Kidney tubule cell (primary cell): ENCODE data around the gene WDR88.
"Not testable (repeated sequence)": the region's sequence is repeated elsewhere in the genome, so short reads cannot be mapped to it uniquely, and the experiment has no call there.

Experiments used
- DNase-seq: peaks from one replicate; pipeline ENCODE4 v3.0.0-alpha.2; 2018; ENCODE audit warnings: low spot score

Gene WDR88, protein sequence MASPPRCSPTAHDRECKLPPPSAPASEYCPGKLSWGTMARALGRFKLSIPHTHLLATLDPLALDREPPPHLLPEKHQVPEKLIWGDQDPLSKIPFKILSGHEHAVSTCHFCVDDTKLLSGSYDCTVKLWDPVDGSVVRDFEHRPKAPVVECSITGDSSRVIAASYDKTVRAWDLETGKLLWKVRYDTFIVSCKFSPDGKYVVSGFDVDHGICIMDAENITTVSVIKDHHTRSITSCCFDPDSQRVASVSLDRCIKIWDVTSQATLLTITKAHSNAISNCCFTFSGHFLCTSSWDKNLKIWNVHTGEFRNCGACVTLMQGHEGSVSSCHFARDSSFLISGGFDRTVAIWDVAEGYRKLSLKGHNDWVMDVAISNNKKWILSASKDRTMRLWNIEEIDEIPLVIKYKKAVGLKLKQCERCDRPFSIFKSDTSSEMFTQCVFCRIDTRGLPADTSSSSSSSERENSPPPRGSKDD

DNA sequence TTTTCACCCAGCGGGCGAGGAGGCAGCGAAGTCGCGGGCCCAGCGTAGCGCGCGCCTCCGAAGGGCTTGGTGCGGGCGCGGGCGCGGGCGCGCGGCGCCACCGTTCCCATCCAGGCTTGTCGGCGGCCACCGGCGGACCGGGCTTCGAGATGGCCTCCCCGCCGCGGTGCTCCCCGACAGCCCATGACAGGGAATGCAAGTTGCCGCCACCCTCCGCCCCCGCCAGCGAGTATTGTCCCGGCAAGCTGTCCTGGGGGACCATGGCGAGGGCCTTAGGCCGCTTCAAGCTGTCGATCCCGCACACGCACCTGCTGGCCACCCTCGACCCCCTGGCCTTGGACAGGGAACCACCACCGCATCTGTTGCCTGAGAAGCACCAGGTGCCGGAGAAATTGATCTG is at the start of gene WDR88:
Gene WDR88, plus strand, starts transcription at position 94 of the 400 bp plus-strand sequence. Its CDS starts 56 bp downstream, at position 150.
- no peak for DNase-seq

DNA sequence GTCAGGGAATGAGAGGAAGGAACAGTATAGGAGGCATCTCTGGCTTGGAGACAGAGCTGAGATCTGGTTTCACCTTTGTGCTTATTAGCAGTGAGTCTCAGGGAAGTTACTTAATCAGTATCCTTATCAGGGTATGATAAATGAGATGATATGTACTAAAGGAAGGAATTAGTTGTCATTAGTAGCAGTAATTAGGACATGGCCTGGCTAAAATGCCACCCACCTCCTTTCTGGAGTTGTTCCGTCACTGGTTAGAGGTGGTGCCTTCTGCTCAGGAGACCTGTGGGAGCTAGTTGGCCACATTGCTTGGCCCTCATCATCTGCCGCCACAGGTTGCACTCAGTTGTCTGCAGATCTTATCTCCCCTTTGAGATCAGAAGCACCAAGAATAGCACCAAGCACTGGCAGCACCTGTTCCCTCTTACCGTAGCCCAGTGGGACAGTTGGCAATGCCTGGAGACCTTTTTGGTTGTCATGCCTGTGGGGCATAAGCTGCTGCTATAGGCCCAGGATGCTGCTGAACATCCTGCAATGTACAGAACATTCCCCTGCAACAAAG is 46.3 kb upstream of the WDR88 start:
- DNase-seq = no peak

DNA sequence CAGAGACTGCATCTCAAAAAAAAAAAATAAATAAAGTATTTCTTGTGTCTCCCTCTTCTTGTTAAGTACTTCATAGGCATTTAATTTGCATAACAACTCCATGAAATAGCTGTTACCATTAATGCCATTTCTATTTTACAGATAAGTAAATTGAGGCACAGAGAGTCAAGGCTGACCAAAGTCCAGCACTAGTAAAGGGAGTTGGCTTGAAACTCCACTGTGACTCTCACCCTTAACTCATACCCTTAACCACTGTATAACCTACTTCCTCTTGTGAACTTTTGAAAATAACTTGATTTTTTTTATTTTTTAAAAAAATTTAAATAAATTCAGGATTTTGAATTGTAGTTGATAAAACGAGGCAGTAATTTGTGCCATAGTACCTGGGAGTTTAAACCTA is 45.0 kb upstream of the WDR88 start:
- DNase-seq = no peak

DNA sequence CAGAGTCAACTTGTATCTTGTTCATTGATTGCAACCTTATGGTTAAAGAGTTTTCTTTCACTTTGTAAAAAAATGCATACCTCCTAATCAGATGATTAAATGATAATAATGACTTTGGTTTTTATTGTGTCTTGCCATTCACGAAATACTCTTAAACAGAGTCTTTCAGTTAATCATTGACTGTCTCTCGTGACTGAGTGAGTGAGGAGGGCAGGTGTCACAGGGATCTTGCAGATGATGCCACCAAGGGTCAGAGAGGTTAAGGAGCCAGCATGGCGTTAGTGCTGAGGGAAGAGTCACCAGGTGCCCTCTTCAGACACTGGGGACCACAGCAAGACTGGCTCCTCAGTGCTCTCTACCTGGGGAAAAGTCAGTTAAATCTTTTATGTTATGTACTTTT is 42.9 kb upstream of the WDR88 start:
- no peak for DNase-seq

DNA sequence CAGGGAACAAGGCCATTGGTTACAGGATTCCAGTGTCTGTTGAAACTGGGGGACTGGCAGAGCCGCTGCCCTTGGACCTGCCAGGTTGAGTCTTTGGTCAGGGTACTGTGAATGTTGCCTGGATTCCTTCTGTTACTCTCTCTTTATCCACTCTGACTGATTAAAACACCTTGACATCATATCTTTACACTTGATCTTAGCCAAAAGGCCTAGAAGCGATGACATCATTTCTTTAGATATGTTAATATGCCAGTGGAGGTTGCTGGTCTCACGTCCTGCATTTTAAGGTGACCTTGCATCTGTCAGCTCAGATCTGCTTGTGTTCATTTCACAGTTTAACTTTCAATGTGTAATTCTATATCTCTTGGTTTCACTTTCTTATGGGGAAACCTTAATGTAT is 41.7 kb upstream of the WDR88 start:
- DNase-seq = no peak

DNA sequence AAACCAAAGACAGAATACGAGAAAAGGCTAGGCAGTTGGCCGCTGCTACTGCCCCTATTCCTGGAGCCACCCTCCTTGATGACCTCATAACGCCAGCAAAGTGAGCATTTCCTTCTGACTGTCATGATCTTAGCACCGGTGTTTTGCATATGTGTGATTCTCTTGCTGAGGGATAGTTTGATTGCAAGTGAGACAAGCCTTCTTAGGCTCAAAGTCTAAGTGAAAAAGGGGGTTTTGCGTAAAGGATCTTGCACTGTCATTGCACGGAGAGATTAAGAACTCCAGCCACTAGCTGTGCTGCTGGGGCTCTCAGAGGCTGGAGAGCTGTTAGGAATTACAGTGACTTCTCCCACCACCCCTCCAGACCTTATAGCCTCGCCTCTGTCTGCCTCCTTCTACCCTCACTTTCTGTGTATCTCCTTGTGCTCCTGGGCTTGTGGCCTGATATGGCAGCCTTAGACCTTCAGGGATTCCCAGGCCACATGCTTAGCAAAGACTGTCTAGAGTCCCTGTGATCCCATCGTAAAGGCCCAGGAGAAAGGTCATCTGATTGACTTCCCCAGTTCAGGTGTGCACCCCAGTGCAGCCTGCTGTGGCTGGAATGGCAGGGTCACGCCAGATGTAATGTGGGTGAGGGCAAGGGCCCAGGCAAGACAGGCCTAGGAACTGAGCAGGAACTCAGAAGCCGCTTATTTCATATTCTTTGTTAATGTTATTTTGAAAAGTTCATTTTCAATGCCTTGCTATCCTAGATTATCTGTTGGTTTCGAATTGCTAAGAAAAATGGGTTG is 38.3 kb upstream of the WDR88 start:
- DNase-seq = no peak

DNA sequence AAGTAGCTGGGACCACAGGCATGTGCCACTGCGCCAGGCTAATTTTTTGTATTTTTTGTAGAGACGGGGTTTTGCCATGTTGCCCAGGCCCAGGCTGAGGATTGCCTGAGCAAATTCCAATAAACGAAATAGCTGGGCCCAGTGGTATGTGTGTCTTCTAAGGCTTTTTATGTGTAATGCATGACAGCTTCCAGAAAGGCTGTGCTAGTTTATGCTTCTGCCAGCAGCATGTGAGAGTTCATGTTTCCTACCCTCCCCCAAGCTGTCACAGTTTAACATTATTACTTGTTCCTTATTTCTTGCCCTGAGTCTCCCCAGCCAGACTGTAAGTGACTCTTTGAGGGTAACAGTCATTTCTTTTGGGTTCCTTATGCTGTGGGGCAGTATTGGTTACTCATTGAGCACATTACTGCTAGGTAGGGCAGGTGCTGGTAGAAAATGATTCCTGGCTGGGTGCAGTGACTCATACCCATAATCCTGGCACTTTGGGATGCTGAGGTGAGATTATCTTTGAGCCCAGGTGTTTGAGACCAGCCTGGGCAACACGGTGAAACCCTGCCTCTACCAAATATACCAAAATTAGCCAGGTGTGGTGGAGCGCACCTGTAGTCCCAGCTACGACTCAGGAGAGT is 37.4 kb upstream of the WDR88 start:
- peak; percentile 92 for DNase-seq

DNA sequence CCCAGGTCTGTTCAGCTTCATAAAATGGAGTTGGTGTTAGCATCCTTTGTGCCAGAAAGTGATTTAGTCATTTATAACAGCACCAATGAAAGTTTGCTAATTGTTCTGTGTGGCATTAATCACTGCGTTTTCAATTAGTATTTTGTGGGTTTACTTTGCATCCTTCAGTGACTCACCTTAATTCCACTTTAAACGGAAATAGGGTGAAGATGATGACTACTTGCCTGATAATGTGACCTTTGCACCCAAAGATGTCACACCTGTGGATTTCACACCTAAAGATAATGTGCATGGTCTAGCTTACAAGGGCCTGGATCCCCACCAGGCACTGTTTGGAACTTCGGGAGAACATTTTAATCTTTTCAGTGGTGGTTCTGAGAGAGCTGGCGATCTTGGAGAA is 35.9 kb upstream of the WDR88 start:
- DNase-seq = peak; percentile 75

DNA sequence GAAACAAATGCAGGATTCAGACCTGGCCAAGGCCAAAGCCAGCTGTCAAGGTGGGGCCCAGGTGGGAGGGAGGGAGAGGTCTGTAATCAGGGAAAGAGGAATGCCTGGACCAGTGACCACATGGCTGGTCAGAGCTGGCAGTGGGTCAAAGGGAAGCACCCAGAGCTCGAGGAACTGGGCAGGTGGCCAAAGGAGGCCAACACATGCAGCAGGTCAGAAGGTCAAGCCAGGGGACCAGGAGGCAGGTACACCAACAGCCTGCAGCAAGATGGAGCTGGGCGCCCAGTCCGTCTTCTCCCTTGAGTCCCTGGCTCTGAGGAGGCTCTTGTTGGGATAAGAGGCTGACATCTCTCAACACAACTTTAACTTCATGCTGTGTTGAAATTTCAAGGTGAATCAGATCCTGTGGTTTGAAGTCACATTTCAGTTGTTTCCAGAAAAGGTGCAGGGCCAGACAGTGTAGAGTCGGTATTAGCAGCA is 33.8 kb upstream of the WDR88 start:
- DNase-seq = peak; percentile 90

DNA sequence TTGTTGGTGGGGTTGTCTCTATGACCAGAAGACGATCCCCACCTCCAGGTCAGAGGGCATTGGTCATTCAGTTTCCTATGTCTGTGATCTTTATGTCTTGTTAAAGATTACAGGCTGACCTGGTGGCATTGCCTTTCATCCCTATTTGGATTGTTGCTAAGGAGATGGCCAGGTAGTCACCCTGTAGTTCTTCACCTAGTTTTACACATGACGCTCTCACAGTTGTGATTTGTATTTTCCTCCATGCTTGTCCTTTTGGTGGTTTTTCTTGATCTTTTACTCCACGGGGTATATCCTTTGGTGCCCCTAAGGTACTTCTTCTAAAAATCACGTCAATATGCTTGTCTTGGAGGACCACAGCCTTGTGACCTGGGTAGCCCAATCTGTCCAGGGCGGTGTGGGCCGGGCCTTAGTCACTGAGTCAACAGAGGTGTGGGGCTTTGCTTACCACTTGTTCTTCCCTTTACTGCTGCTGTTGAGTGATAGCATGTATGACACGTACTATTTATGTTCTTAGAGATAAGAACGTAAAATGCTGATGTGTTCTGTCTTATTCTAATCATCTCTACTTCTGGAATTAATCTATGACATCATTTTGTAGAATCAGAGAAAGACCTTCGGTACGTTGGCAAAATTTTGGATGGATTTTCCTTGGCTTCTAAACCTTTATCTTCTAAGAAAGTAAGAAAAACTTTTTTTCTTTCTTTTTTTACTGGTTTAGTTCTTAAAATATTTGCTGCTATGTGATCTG is 30.8 kb upstream of the WDR88 start:
- no peak for DNase-seq

DNA sequence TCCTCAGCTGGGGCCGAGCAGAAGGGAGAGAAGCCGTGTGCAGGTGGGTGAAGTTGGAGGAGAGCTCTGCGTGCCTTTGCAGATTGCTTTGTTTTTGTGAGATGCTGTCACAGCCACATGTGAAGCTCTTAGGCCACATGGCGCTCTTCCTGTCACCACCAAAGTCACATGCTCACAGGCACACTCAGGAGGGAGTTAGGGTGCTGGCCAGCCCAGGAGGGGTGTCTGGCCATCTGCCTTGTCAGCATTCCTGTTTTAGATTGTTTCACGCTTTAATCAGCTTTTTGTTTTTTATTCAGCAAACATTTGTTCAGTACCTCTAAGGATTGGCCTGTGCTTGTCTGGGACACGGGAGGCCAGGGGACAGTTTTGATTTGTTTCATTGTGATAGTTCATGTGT is 29.0 kb upstream of the WDR88 start:
- no peak for DNase-seq

DNA sequence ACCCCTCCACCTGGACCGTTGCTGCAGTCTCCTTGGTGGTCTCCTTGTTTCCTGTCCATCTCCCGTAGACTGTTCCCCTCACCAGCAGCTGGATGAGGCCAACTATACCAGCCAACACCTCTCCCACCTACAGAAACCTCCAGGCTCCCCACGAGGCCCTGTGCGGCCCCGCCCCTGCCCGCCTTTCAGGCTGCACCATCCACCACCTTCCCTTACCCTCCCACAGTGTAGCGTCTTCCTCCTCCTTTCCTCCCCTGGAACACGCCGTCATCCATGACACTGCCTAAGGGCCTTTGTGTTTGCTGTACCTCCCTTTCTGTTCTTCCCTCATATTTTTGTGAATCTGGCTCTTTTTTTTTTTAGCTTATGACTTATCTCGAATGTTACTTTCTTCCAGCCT is 23.8 kb upstream of the WDR88 start:
- no peak for DNase-seq

DNA sequence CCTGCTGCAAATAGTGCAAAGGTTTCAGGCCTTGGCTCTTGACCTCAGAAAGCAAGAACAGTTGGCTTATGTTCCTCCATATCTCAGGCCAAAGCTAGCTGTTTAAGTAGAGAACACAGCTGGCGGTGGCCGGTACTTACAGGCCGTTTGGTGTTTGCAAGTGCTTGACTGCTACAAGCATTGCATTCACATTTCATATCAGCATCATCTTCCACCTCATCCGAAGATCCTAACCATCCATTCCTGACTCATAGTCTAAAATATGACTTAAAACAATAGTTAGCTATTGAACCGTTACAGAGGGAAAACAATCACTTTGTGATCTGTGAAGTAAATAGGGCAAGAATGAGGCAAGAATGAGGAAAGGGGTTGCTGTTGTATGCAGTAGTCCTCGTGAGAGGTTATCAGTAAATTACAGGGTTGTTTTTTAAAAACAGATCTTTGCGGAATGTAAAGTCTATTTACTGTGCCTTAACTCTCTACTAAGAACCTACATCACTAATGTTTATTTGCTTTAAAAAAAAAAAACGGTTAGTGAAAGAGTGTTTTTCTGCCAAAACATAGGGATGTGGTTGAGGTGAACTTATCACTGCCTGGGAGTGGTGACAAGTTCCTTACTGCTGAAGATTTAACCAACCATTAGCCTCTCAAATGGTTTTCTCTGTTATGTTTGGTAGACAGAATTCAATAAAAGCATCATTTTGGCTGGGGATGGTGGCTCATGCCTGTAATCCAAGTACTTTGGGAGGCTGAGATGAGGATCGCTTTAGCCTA is 21.6 kb upstream of the WDR88 start:
- peak; percentile 78 for DNase-seq

DNA sequence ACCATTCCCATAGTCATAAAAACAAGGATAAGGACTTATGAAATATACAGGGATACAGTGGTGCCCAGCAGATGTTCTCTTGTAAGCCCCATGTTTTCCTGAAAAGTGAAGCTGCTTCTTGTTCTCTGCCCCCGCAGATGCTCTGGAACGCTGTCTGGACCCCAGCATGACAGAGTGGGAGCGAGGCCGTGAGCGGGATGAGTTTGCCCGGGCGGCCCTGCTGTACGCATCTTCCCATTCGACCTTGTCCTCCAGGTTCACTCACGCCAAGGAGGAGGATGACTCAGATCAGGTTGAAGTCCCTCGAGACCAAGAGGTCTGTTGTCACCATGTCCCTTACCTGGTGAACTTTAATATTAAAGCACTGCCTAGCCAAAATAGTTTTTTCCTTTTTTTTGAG is 20.3 kb upstream of the WDR88 start:
- DNase-seq = no peak

DNA sequence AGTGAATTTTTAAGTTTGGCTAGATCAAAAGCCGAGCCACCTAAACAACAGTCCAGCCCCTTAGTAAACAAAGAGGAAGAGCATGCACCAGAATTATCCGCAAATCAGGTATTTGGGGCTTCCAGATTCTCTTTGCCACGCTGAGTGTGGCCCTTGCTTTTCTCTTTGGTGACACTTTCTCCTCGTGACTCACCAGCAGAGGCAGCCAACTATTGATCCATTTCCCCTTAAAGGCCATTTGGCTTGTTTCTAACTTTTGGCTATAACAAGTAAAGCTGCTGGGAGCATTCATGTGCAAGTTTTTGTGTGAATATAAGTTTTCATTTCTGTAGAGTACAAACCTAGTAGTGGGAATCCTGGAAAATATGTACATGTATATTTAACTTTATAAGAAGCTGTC is 17.6 kb upstream of the WDR88 start:
- DNase-seq = no peak

DNA sequence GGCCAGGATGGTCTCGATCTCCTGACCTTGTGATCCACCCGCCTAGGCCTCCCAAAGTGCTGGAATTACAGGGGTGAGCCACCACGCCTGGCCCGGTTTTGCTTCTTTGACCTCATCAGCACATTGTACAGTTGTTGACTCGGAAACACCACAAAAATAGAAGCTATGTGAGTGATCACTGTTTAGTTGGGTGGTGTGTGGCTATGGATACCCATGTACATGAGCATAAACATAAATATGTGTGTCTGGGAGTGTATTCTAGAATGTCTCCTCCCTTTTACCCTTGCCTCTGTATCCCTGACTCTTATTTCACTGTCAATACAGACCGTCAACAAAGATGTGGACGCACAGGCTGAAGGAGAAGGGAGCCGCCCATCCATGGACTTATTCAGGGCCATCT is 14.4 kb upstream of the WDR88 start:
- DNase-seq = no peak

DNA sequence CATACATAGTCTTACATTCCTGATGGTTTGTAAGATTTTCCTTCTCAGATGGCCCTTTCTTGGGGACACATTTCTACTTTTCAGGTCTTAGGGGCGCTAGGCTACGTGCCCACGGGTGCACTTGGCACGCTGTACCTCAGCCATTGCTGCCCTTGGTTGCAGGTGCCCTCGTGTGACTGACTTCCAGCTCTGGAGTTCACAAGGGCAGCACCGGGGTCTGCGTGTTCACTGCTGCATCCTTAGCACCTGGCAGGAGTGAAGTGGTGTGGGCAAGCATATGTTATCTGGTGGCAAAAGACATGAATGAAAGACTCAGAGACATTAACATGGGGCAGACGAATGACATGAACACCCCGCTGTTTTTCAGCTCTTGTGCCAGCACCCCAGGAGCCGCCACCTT is 13.3 kb upstream of the WDR88 start:
- DNase-seq = no peak

DNA sequence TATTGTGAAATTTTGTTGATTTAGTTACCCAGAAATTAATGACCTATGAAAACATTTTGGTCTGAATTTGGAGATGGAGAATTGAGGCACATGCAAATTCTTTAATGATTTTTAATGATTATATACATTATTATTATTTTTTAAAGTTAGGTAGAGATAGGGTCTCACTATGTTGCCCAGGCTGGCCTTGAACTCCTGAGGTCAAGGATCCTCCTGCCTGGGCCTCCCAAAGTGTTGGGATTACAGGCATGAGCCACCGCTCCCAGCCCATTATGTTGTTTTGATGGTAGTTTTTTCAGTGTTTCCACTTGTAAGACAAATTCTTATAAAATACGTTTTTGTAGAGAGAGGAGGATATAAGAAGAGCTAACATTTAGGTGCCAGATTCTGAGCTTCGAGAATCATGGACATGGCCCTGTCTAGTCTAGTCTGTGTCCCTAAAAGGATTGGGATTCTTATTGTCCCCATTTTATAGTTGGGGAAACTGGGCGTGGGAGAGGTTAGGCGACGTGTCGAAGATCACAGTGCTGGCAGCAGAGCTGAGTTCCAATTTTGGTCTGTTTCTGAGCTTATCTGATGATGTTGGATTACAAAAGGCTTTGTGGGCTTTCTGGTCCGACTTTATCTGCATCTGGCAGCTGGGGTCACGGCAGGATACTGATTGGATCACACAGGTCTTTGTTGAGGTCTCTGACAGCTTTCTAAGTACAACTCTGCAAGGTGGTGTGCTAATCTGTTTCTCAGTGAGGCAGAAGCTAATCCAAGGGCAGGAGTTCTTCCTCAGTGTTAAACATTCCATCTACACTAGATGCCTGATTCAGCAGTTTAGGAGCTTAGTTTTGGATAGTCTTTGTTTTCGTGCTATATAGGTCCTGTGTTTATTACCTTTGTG is 7.5 kb upstream of the WDR88 start:
- no peak for DNase-seq

DNA sequence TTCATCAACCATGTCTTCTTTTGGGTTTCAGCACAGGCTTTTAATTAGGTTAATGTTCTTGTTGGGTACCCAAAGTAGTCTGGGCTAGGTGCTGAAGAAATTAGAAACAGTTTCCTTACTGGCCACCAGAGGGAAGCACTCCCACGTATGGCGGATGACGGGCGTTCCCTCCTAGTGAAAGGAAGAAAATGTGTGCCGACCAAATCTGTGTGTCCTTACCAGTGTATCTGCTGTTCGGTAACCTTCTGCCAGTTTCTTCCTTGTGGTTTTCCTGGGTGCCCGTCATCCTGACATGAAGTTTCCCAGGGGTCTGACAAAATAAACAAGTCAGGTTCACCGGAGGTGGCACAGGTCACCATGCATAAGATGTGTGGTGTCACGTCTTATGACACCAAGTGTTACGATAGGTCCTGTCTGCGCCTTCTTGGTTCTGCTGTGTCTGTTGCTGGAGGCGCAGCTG is 6.0 kb upstream of the WDR88 start:
- DNase-seq = peak; percentile 75

DNA sequence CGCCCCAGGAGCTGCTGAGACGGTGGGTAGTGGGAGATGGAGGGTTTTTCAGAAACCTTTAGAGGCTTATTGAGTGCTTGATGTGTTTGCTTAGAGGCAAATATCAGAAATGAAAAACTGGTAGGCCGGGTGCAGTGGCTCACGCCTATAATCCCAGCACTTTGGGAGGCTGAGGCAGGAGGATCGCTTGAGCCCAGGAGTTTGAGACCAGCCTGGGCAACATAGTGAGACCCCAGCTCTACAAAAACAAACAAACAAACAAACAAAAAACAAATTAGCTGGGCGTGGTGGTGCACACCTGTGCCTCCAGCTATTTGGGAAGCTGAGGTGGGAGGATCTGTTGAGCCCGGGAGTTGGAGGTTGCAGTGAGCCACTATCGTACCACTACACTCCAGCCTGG is 5.2 kb upstream of the WDR88 start:
- not testable (repeated sequence) for DNase-seq
